Stimulated activated CD4-positive, alpha-beta T cell treated with anti-CD3 and anti-CD28 coated beads, Interleukin-1b, Interleukin-23, amount 100 ng/mL, for 1 hour (primary cell): Measurements from ENCODE around the gene C14orf132.
"Not testable (repeated sequence)": the region's sequence is repeated elsewhere in the genome, so short reads cannot be mapped to it uniquely, and the experiment has no call there.

Source experiments
- DNase-seq, 2 donors: peaks; one replicate each; pipeline ENCODE4 v3.0.0-alpha.2; 2020; ENCODE audit warnings: low read depth in 2 of 2

Gene C14orf132

GRCh38 chr14:96059519-96060135, 20.5 kb downstream of the C14orf132 start:
- no peak for DNase-seq

DNA sequence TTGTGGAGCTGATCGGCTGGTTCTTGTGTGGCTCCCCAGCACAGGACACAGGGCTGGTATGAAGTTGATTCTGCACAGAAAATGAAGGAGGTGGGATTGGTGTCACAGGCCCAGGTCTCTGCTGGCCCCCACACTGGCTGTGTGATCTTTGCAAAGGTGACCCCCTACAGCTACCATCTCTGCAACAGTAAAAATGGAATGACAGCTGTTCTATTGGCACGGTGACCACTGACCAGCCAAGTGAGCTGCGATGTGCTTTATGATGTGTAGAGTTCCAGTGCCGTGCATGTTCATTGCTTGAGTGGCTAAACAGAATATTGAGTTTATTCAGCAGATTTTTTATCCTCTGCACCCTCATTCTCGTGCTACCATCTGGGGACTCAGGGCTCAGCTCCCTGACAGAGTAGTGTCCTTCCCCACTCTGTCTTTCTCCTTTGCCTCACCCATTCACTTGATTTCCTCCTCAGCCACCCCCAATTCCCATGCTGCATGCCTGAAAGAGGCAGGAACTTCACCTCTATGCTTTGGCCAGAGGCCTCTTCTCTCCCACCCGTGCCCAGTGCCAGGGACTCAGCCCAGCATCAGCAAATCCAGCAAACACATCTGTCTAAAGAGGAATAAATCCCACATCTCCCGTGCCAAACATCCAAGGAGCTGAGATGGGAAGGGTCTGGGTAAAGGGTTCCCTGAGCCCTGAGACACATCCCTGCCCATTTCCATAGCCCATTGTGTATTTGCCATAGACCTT, 21.2 kb downstream of the C14orf132 start:
- DNase-seq = no peak

GRCh38 chr14:96062010-96062409, 22.8 kb downstream of the C14orf132 start:
- DNase-seq = no peak

- no peak for DNase-seq
Measured at GRCh38 chr14:96062506-96062905, 23.3 kb downstream of the C14orf132 start.

DNA sequence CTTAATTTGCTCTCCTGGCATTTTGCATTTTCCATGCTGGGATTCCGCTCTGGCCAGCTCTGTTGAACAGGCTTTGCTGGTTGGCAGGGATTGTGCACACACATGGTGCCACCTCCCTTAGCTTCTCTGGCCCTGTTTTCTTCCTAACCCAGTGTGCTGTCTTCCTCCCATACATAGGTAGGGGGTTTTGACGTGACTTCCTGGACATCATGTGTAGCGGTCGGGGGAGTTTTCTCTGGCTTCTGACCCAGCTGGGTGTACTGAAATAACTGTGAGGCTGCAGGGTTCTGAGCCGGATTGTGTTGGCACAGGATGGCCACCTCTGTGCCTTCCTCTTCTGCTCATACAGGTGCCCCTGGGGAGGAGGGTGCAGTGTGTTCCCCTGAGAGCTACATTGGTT, 25.7 kb downstream of the C14orf132 start:
- no peak for DNase-seq

DNA sequence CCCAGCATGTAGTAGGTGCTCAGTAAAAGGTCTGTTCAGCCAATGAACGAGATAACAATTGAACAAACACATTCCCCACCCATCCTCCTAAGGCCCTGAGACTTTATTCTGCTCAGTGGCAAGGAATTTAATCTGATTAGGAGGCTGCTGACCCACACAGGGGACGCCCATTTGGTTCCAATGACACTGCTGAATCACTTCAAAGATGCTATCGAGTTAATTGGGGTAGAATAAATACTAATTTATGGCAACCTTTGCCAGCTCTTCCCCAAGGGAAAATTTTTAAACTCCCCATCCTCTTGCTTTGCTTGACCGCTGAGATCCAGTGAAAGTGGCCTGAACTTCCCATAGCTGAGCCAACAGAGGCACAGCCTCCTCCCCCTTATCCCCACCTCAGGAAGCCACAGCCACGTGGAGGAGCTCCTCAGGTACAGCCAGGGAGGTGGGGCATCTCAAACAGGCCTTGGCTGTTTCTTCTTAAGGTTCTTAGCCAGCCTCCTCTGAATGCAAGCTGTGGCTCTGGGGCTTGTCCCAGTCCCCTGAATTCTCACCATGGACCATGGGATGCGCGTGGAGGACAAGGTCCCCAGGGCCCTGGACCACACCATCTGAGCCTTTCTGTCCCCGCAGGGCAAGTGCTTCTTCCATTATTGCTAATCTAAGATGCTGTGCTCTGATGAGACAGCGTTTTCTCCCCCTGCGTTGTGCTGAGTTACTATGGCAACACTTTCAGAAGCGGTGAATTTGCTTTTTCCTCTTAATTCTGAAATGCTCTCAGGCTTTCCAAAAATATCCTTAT, 26.7 kb downstream of the C14orf132 start:
- no peak for DNase-seq

- no peak for DNase-seq
Measured at GRCh38 chr14:96066976-96067375, 27.8 kb downstream of the C14orf132 start.

DNA sequence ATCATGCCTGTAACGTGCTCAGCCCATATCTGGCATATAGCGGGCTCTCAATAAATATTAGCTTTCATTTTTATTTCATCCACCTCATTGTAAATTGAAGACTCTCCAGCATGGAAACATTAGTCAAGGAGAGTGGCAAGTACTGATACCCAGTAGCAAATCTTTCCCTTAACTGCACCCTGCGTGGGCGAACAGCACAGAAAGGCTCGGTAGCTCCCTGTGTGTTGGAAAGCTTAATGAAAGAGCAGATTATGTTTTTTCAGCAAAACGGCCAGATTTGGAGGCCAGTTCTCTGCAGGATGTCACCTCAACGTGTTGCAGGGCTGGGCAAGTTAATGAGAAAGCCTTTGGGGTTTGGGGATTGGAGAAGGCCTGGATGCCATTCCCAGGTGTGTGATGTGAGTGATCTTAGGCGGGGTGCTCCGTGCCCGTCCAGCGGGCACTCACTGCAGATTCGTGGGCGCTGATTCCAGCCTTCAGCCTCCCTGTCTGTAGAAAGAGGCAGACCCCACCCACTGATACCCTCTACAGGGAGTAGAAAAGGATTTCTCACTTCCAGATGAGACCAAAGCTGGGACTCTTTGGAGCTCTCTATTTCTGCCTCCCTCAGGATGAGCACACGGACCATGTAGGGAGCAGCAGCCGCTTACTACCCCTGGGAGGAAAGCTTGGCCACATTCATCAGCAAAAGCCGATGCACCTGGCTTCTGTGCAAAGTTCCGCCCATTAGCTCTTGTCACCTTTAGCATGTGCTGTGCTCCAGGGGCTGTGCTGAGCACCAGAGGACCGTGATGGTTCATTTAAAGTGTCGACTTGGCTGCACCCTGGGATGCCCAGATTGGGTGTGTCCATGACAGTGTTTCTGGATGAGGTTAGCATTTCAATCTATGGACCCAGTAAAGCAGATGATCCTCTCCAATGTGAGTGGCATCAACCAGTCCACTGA, 29.1 kb downstream of the C14orf132 start:
- no peak for DNase-seq

DNA sequence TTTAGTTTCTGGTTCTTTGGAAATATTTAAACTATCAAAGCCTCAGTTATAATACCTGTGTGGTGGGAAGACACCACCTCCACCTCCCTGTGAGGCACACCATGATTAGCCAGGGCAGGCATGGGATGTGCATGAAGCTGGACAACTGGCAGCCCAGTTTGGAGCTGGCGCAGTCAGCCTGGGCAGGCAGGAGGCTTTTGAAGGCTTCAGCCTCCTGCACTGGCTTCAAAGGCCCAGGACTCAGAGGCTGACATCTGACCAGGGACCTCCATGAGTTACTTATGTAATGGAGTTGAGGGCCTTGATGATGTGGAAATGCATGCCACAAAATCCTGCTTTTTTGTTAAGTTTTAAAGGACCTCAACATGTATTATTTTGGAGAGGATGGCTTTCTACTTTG, 30.3 kb downstream of the C14orf132 start:
- DNase-seq = no peak

GRCh38 chr14:96071561-96071960, 32.4 kb downstream of the C14orf132 start:
- DNase-seq = no peak

DNA sequence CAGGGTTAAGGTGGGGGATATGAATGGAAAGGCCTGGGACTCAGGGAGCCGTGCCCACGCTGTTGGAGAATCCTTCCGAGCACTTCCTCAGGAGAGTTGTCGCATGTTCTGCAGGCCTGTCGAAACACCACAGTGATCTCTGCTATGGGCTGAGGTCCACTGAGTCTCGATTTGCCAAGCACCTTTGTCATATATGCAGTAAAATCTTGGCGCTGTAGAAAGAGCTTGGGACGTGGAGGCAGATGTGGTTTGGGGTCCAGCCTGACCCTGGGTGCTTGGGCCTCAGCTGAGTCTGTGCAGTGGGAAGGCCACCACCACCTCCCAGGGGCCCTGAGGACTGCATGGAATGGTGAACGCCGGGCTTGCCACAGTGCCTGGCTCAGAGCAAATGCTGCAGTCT, 32.9 kb downstream of the C14orf132 start:
- no peak for DNase-seq

GRCh38 chr14:96072746-96073145, 33.6 kb downstream of the C14orf132 start:
- no peak for DNase-seq

DNA sequence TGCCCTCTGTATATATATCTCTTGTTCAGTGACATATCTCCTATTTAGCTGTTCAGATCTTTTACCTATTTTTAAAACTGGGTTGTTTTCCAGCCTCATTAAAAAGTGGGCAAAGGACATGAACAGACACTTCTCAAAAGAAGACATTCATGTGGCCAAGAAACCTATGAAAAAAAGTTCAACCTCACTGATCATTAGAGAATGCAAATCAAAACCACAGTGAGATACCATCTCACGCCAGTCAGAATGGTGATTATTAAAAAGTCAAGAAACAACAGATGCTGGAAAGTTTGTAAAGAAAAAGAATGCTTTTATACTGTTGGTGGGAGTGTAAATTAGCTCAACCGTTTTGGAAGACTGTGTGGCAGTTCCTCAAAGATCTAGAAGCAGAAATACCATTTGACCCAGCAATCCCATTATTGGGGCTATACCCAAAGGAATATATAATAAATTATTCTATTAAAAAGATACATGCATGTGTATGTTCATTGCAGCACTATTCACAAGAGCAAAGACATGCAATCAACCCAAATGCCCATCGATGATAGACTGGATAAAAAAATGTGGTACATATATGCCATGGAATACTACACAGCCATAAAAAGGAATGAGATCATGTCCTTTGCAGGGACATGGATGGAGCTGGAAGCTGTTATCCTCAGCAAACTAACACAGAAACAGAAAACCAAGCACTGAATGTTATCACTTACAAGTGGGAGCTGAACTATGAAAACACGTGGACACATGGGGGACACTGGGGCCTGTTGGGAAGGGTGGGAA, 34.3 kb downstream of the C14orf132 start:
- DNase-seq = not testable (repeated sequence)

DNA sequence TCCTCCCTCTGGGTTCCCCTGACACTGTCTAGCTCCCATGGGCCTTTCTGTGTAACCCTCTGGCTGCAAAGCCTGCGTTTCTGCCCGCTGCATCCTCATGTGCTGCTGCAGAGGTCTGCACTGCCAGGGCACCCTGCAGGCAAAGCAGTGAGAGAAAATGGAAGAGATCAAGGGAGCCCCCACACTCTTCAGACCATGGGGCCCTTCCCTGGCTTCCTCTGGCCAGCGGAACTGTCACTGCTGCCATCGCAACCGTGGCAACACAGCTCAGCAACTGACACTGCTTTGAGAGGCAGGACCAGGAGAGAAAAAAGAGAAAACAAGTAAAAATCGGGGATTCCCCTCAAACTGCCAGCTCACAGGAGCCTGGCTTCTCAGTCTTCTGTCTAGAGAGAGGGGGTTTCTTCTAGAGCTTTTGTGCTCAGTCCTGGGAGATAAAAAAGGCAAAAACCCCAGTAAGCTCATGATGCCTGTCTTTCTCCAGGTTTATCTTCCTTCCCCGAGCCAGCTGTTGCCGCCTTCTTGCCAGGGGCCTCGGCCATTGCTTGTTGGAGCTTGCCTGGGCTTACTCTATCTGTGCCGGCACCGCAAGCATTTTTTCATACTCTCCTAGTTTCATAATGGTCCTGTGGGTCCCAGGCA, 38.9 kb downstream of the C14orf132 start:
- no peak for DNase-seq

DNA sequence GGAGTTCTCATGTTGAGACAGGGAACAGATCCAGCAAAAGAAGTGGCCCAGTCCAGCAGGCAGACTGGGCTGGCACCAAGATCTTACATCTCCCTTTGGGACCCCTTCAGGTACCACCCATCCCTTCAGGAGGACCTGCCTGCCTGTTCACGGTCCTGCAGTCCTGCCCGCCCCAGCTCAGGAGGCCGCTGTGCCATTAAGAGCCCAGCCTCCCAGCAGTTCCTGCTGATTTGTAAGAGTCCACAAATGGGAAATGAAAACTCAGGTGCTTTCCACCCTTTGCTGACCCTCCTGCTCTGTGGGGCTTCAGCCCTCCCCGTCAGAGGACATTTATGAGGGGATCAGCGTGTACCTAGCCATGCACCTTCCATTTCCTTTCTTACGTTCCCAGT, 39.5 kb downstream of the C14orf132 start:
- no peak for DNase-seq

DNA sequence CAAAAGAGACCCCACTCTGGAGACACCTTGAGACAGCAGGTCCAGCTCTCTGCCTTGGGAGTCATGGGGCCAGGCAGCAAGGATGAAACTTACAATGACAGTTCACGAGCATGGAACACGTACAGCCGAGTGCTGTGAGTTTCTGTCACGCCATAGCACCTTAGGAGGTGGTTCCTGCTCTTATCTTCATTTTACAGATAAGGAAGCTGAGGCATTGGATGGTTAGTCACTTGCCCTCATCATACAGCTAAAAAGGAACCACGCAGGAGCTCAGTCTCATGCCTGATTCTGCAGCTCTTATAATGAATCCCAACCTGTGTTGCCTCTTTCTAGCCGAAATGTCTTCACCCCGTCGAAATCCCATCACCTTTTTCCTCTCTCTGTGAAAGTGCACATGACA, 39.9 kb downstream of the C14orf132 start:
- no peak for DNase-seq

DNA sequence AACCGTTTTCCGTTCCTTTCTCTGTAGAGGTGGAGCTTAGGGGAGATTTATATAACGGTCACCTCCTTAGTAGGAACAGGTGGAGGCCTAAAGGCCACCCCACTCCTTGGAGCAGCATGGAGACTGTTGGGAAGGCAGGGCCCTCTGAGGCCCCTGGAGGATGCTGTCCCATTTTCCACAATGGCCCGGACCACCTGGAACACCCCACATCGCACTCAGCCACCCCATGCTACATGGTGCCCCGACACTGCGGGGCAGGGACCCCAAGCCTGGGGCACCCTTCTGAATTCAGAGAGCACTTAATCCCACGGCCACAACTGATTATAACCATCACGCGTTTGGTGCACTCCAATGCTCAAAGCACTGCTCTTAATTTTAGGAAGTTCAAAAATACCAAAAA, 41.4 kb downstream of the C14orf132 start:
- no peak for DNase-seq

GRCh38 chr14:96081224-96081623, 42.1 kb downstream of the C14orf132 start:
- DNase-seq = no peak

- no peak for DNase-seq
Measured at GRCh38 chr14:96081767-96082400, 42.7 kb downstream of the C14orf132 start.
